SJSA1 (cell line): ENCODE results near the gene RGS18. TPM values are rescaled to one million over a fixed set of nuclear protein-coding genes. Genes with fewer than 3 reads are reported as not detected.
"Not testable (repeated sequence)": the region's sequence is repeated elsewhere in the genome, so short reads cannot be mapped to it uniquely, and the experiment has no call there.

Source experiments
- DNase-seq, 2 experiments: peaks; one replicate each; pipeline ENCODE4 v3.0.0-alpha.2; 2015 to 2020; ENCODE audit warnings: low spot score in 2 of 2, low read depth in 1 of 2
- H3K27ac ChIP-seq: fragments of 250-450 bp; sonication (Bioruptor Pico); 2 replicates; pipeline ENCODE4 v1.5.1; 2020; ENCODE audit warnings: mild to moderate bottlenecking, moderate library complexity
- H3K27me3 ChIP-seq: fragments of 250-450 bp; sonication (Bioruptor Pico); replicated peaks from 2 replicates; pipeline ENCODE4 v1.5.1; 2020; ENCODE audit warnings: mild to moderate bottlenecking, moderate library complexity
- H3K36me3 ChIP-seq: fragments of 250-450 bp; sonication (Bioruptor Pico); 2 replicates; pipeline ENCODE4 v1.5.1; 2020; ENCODE audit warnings: mild to moderate bottlenecking
- H3K4me1 ChIP-seq: fragments of 250-450 bp; sonication (Bioruptor Pico); replicated peaks from 2 replicates; pipeline ENCODE4 v1.6.1; 2021; ENCODE audit warnings: mild to moderate bottlenecking
- H3K4me3 ChIP-seq: fragments of 250-450 bp; sonication (Bioruptor Pico); 2 replicates; pipeline ENCODE4 v1.5.1; 2020; ENCODE audit warnings: mild to moderate bottlenecking
- H3K9me3 ChIP-seq: fragments of 250-450 bp; sonication (Bioruptor Pico); replicated peaks from 2 replicates; pipeline ENCODE4 v1.5.1; 2020; ENCODE audit warnings: mild to moderate bottlenecking
- total RNA-seq: library from RNA; depleted of rRNA; stranded (reverse); fragments of >200 nt; shearing (Covaris generic); gene quantifications from 2 replicates; pipeline ENCODE4 v1.2.3, GENCODE V29; 2014; rRNA removed

The RGS18 gene, protein sequence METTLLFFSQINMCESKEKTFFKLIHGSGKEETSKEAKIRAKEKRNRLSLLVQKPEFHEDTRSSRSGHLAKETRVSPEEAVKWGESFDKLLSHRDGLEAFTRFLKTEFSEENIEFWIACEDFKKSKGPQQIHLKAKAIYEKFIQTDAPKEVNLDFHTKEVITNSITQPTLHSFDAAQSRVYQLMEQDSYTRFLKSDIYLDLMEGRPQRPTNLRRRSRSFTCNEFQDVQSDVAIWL
- not detected in 2 replicates for total RNA-seq

DNA sequence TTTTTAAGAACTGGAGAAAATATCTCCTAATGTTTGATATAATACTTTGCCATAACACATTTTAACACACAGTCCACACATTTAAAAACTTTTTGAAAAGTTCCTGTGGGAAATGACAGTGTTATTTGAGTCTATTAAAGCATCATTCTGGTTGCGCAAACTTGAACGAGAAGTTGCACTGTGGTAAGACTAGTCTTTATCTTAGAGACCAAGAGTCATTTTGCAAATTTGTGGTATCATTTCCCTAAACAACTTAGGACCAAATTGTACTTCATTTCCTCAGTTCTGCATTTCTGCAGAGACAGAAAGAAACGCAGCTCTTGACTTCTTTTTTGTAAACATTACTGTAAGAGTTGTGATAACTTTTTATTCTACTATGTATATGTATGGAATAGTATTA lies at the start of gene RGS18:
Gene RGS18 (plus strand): TSS at position 282 of the 400 bp plus-strand sequence. CDS start 176 bp downstream, outside the sequence.
- H3K4me3 ChIP-seq, result no peak within 1 kb of the TSS
- H3K36me3 ChIP-seq, result no peaks in the 10 kb centered on the region
- no peak within 1 kb of the TSS for H3K27ac ChIP-seq
- H3K4me1 ChIP-seq, result no peaks in the 10 kb centered on the region
- no peaks in the 10 kb centered on the region for H3K27me3 ChIP-seq
- no peaks in the 10 kb centered on the region; the same call in 1 of the 2 replicates for H3K9me3 ChIP-seq
- DNase-seq, result no peak

DNA sequence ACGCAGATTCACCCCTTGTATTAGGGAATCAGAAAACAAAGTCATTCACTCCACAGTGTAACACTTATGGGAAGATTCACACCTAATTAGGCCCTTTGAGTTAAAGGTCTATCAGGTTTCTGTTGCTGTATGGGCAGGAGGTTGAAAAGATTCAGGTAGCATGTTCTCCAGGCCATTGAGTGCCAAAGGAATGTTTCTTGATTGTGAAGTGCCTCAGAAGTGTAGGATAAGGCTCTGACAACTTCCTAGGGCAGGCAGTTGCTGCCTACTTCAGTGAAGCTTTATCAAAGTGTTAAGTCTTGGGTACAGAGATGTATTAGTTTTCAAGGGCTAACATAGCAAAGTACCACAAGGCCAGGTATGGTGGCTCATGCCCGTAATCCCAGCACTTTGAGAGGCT lies 48.7 kb upstream of the RGS18 start:
- no peaks in the 10 kb centered on the region for H3K9me3 ChIP-seq
- H3K4me3 ChIP-seq, result no peak overlapping the region

DNA sequence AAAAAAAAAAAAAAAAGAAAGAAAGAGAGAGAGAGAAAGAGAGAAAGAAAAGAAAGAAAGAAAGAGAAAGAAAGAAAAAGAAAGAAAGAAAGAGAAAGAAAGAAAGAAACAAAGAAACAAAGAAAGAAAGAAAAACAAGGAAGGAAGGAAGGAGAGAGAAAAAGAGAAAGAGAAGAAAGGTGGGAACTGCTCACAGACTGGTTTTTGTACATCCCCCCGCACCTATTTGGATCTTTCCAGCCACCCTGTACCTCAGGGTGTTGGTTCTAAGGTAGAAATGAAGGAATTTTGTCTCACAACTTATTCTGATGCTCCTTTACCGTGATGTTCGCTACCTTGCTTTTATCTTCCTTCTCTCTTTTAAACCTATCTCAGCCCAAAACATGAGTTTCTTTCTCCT lies 43.3 kb upstream of the RGS18 start:
- Histone ChIP-seq H3K4me1 (no peaks in the 10 kb centered on the region), H3K4me3 (no peak overlapping the region), H3K27ac (no peak overlapping the region), H3K27me3 (no peaks in the 10 kb centered on the region), H3K36me3 (no peaks in the 10 kb centered on the region), H3K9me3 (no peaks in the 10 kb centered on the region; the same call in 1 of the 2 replicates)
- no peak for DNase-seq

More for the DNA sequence above, 48.7 kb upstream of the RGS18 start:
- no peaks in the 10 kb centered on the region for H3K4me1 ChIP-seq
- H3K36me3 ChIP-seq, result no peaks in the 10 kb centered on the region
- no peaks in the 10 kb centered on the region for H3K27me3 ChIP-seq
- no peak overlapping the region for H3K27ac ChIP-seq
- DNase-seq, result no peak

DNA sequence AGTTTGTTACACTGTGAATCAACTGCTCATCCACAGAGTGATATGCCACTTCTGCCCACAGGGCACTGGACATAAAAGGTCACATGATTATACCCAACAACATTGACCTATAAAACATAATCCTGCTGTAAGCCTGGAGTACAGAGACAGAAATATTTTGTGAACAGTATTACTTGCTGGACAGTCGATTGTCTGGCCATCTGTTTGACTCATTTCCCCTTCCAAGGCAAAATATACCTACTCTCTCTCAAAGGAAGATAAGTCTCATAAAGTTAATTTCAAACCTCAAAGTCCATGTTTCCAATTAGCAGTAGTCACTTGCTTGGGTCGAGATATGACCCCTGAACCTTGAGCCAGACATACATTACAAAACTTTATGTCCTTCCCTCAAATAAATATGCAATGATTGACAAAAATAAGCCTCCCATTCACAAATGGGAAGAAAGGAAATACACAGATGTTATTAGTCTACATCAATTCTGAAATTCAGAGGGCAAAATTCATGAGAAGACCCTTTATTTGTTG lies 39.3 kb upstream of the RGS18 start:
- no peak overlapping the region for H3K27ac ChIP-seq
- no peaks in the 10 kb centered on the region for H3K36me3 ChIP-seq
- no peaks in the 10 kb centered on the region; the same call in 1 of the 2 replicates for H3K9me3 ChIP-seq
- H3K4me3 ChIP-seq, result no peak overlapping the region
- no peak for DNase-seq
- H3K4me1 ChIP-seq, result no peaks in the 10 kb centered on the region
- no peaks in the 10 kb centered on the region for H3K27me3 ChIP-seq

DNA sequence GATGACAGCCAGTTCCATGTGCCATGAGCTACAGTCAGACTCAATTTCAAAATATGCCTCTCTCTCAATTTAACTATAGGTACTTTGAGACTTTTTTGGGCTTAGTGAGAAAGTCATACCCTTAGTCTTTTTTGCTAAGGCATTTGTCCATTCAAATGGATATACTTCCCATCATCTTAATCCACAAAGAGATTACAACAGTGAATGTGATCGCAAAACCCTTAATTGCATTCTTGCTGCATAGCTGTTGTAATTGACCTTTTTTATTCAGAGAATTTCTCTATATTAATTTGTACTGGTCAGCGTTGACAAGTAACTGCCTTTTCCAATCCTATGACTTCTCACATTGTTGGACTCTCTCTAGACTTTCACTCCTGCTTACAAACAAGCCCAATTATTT lies 38.6 kb upstream of the RGS18 start:
- no peaks in the 10 kb centered on the region for H3K27me3 ChIP-seq
- H3K27ac ChIP-seq, result no peak overlapping the region
- H3K4me1 ChIP-seq, result no peaks in the 10 kb centered on the region
- no peaks in the 10 kb centered on the region; the same call in 1 of the 2 replicates for H3K9me3 ChIP-seq
- H3K36me3 ChIP-seq, result no peaks in the 10 kb centered on the region
- no peak for DNase-seq
- no peak overlapping the region for H3K4me3 ChIP-seq

DNA sequence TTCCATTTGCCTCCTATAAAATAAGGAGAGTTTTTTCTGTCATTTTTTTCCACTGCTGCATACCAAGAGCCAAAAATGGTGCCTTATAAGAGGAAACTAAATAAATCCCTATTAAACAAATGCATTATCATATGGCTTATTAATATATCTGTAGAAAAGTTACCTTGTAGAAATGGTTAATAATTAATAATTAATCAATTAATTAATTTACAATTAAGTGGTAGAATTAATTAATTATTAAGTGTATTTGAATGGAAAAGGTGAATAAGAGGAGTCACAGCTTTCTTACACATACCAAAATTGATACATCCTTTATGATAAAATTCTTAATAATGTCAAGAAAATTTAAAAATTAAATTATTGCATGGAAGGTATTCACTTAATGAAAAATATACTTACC lies 35.6 kb upstream of the RGS18 start:
- H3K4me1 ChIP-seq, result no peaks in the 10 kb centered on the region
- DNase-seq, result no peak
- no peak overlapping the region for H3K4me3 ChIP-seq
- H3K36me3 ChIP-seq, result no peaks in the 10 kb centered on the region
- H3K27ac ChIP-seq, result no peak overlapping the region
- H3K27me3 ChIP-seq, result no peaks in the 10 kb centered on the region
- no peaks in the 10 kb centered on the region for H3K9me3 ChIP-seq

DNA sequence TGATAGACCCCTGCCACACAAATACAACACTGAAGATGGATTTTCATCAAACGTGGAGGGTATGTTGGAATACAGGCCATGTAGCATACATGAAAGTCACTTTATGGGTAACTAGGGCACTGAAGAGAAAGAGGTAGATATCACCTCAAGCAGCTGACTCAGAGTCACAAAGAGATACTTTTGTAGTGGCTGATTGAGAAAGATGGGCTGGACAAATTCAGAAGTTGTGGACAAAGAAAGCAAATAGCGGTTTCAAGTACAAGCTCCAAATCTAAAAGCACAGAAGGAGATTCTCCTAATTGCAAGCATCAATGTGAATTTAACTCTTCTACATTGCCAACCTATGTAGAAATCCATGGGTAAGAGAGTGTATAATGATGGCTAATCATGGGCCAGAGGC lies 35.0 kb upstream of the RGS18 start:
- H3K27me3 ChIP-seq, result no peaks in the 10 kb centered on the region
- no peaks in the 10 kb centered on the region for H3K36me3 ChIP-seq
- no peaks in the 10 kb centered on the region for H3K4me1 ChIP-seq
- no peak overlapping the region for H3K4me3 ChIP-seq
- H3K27ac ChIP-seq, result no peak overlapping the region
- 0 out of 2 replicates have a peak, but pooled peaks cover 2% of the 10 kb centered on the region for H3K9me3 ChIP-seq
- DNase-seq, result no peak

DNA sequence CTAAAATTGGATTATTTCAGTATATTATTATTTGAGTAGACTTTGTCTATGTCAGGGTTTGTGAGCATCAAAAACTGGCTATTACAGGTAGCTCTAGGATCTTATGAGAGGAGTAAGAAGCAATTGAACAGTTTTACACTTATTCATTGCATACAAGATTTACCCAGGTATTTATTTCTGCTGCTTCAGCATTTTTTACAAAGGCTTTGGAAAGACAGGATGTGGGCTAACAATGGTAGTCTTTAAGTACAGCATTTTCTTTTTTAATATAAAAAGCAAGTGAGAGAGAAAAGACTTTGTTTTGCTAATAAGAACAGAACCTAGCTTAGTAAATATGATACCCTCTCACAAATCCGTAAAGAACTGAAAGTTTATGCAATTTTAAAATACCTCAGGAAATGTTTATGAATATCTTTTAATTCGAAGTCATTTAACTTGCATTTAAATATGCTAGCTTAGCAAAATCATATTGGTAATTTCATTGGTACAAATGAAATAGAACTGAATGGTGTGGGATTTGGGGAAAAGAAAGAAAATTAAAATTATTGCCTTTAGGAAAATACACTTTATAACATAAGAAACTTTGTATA lies 32.1 kb upstream of the RGS18 start:
- Histone ChIP-seq H3K4me1 (no peaks in the 10 kb centered on the region), H3K4me3 (no peak overlapping the region), H3K27ac (no peak overlapping the region), H3K36me3 (no peaks in the 10 kb centered on the region), H3K9me3 (0 out of 2 replicates have a peak, but pooled peaks cover 2% of the 10 kb centered on the region), H3K27me3 (no peaks in the 10 kb centered on the region)
- no peak for DNase-seq

DNA sequence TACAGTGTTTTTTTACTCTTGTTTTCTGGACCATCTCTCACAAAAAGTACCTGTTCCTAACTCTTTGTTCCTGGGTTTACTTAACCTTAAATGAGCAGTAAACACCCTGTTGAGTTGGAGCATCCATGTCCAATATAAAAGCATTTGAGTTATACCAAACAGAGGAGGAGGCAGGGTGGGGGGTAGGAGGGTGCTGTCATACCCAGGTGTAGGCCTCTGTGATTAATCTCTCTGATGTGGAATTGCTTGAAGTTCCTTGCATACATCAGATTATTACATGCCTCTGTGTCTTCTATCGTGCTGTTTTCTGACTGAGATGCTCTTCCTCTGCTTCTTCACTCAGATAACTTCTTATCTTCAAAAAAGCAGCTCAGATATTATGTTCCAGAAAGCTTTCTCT lies 28.1 kb upstream of the RGS18 start:
- Histone ChIP-seq H3K4me3 (no peak overlapping the region), H3K4me1 (no peaks in the 10 kb centered on the region), H3K27ac (no peak overlapping the region), H3K27me3 (no peaks in the 10 kb centered on the region), H3K36me3 (no peaks in the 10 kb centered on the region), H3K9me3 (0 out of 2 replicates have a peak, but pooled peaks cover 2% of the 10 kb centered on the region)
- DNase-seq, result no peak

DNA sequence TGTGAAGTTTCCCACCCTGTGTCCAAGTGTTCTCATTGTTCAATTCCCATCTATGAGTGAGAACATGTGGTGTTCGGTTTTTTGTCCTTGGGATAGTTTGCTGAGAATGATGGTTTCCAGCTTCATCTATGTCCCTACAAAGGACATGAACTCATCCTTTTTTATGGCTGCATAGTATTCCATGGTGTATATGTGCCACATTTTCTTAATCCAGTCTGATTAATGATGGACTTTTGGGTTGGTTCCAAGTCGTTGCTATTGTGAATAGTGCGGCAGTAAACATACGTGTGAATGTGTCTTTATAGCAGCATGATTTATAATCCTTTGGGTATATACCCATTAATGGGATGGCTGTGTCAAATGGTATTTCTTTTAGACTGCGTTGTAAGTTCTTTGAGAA lies 27.4 kb upstream of the RGS18 start:
- not testable (repeated sequence) for H3K36me3 ChIP-seq, DNase-seq, H3K4me3 ChIP-seq, H3K4me1 ChIP-seq, H3K9me3 ChIP-seq, H3K27me3 ChIP-seq, H3K27ac ChIP-seq

DNA sequence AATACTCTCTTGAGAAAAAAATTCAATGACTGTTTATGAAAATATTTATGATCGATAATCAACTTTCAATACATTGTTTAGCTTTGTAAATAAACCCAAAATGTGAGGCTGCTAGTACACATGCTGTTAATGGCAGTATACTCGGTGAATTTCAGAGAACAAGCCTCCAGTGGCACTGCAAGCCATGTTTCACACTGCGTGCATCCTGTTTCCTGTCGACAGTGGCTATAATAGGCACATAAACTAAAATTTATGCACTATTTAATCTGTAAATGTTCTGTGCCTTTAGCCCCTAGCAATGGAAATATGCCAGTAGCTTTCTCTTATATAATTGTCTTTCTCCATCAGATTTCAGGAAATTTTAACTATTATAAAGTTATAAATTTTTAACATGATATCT lies 26.3 kb upstream of the RGS18 start:
- no peaks in the 10 kb centered on the region for H3K36me3 ChIP-seq
- no peak for DNase-seq
- no peak overlapping the region for H3K4me3 ChIP-seq
- H3K27me3 ChIP-seq, result no peaks in the 10 kb centered on the region
- H3K27ac ChIP-seq, result no peak overlapping the region
- no peaks in the 10 kb centered on the region for H3K4me1 ChIP-seq
- H3K9me3 ChIP-seq, result 0 out of 2 replicates have a peak, but pooled peaks cover 2% of the 10 kb centered on the region

DNA sequence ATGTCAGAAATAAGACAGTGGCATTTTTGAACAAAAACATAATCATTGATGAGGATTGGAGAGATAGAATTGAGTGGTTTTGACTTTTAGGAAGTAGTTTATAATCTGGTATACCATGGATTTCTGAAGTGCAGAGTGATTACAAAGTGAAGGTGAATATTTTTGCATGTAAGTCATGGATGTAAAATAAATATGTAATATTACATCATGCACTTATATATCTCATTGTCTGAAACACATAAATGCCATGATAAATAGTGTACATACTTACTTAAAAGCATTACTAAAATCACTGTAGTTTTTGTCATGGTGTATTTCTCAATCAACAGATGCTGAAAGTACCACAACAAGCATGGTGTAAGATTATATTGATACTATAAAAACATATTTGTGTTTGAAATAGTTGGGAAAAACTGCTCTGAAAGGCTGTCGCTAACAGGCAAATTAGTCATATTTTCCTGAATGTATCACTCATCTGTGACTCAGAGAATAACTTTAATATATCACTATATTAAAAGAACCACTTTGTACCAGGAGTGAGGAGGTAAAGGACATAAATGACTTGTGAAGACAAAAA lies 24.8 kb upstream of the RGS18 start:
- Histone ChIP-seq H3K27me3 (no peaks in the 10 kb centered on the region), H3K4me3 (no peak overlapping the region), H3K36me3 (no peaks in the 10 kb centered on the region), H3K9me3 (no peaks in the 10 kb centered on the region), H3K27ac (no peak overlapping the region), H3K4me1 (no peaks in the 10 kb centered on the region)
- DNase-seq, result no peak

DNA sequence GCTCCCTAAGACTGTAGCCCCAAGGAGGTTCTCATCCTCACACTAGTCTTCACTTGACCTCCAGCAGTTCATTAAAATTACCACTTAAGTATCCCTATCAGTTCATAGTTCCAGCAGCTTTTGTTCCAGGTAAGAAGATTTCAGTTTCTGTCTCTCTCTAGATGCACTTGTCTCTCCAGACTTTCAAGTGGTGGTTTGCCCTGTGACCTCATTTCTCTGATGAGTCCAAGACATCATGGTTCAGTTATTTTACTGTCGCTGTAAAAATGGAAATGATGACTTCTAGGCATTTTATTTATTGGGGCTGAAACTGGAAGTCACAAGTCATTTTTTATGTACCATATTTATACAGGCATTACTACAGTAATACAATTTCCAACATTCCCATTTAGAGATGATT lies 17.9 kb upstream of the RGS18 start:
- no peaks in the 10 kb centered on the region for H3K4me1 ChIP-seq
- H3K36me3 ChIP-seq, result no peaks in the 10 kb centered on the region
- H3K27ac ChIP-seq, result no peak overlapping the region
- no peaks in the 10 kb centered on the region for H3K27me3 ChIP-seq
- no peaks in the 10 kb centered on the region for H3K9me3 ChIP-seq
- DNase-seq, result no peak
- H3K4me3 ChIP-seq, result no peak overlapping the region

DNA sequence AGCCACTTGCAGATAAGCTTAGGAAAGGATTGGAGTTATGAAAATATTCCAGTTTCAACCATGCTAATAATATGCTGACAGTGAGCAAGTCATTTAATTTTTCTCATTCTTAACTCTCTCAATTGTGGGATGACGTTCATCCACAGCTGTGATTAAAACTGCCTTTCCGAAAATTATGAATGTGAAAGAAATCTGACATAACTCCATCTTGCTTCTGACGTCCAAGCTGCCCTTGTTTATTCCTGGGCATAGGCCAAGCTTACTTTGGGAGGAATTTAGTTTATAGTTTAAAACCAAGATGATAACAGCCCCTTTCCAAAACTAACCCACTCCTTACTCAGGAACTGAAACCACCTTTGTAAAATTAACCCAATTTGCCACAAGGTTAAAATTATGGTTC lies 11.0 kb upstream of the RGS18 start:
- DNase-seq, result no peak
- no peak overlapping the region for H3K27ac ChIP-seq
- no peaks in the 10 kb centered on the region for H3K9me3 ChIP-seq
- no peaks in the 10 kb centered on the region for H3K36me3 ChIP-seq
- no peaks in the 10 kb centered on the region for H3K4me1 ChIP-seq
- no peak overlapping the region for H3K4me3 ChIP-seq
- H3K27me3 ChIP-seq, result no peaks in the 10 kb centered on the region
